ENCODE results near the gene SREBF2.

The SREBF2 gene

DNA sequence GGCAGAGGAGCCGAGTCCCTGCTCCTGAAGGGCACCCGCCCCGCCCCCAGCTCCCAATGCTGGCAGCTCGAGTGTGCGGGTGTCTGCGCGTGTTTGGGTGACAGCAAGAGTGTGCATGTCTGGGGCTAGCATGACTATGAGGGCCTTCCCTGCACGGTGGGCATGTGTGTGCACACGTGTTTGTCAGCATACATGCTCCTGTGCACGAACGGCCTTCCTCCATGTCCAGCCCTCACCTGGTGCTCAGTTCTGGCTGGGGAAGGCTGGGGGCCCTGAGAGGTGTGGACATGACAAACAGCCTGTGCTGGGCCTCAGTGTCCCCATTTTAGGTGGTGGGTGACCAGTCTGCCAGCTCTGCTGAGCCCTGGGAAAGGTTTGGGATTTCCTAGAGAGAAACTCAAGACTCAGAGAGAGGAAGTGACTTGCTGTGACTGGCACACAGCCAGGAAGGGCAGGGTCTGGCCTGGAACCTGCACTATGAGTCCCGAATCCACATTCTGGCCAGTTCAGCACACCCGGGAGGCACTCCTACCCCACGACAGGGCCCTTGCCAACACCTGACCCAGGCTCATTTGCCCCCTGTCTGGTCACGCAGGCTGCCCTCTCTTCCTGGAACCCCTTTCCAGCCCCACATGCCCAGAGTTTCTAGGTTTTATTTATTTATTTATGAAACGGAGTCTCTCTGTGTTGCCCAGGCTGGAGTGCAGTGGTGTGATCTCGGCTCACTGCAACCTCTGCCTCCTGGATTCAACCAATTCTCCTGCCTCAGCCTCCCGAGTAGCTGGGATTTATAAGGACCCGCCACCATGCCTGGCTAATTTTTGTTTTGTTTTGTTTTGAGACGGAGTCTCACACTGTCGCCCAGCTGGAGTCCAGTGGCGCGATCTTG lies 85.2 kb downstream of the SREBF2 start:
- H2AFZ ChIP-seq (ENCODE audit: low read depth, low read length): no peak overlapping the region
- H3K36me3 ChIP-seq (ENCODE audit: control insufficient read depth in 1 of 2, insufficient read depth in 2 of 2, low read depth in 1 of 2, low read length in 2 of 2): no peaks in the 10 kb centered on the region
- DNase-seq: peak; percentile 52
- no peak overlapping the region for H3K4me2 ChIP-seq (ENCODE audit: low read length, poor library complexity, severe bottlenecking)
- H3K14ac ChIP-seq (ENCODE audit: low read length in 2 of 2): peak overlapping the region in 1 of 2 experiments; percentile 64
- H2BK12ac ChIP-seq (ENCODE audit: low read length in 2 of 2): no peak overlapping the region
- no peak overlapping the region for H2BK15ac ChIP-seq (ENCODE audit: low read depth, poor library complexity, severe bottlenecking)
- H2AK5ac ChIP-seq (ENCODE audit: low read length, severe bottlenecking): no peak overlapping the region
- H3K4me3 ChIP-seq (ENCODE audit: insufficient read depth in 1 of 2, low read depth in 1 of 2, low read length in 2 of 2): no peak overlapping the region
- no peaks in the 10 kb centered on the region for H3K79me1 ChIP-seq (replicated peaks; ENCODE audit: low read length, poor library complexity, severe bottlenecking)
- H3K27ac ChIP-seq (ENCODE audit: low read length, poor library complexity, severe bottlenecking): no peak overlapping the region
- peaks cover 32 to 58% of the 10 kb centered on the region in 2 experiments for H3K27me3 ChIP-seq (ENCODE audit: control insufficient read depth in 1 of 2, insufficient read depth in 1 of 2, low read length in 2 of 2)
- no peak overlapping the region for H4K91ac ChIP-seq (ENCODE audit: low read length)
- WGBS: 80% methylated on average over 22 of the region's 23 CpGs
- H3K4me1 ChIP-seq (ENCODE audit: control insufficient read depth, insufficient read depth, low read depth, low read length): peaks cover 41% of the 10 kb centered on the region
- no peak overlapping the region for H2BK120ac ChIP-seq (ENCODE audit: low read depth, low read length)
- no peaks in the 10 kb centered on the region for H3K9me3 ChIP-seq (ENCODE audit: control insufficient read depth, low read length)
- no peak overlapping the region for H3K4ac ChIP-seq (ENCODE audit: low read depth in 1 of 2, low read length in 2 of 2)
- no peak overlapping the region for H3K9ac ChIP-seq (ENCODE audit: low read length)
- peak overlapping the region in 1 of 2 experiments; percentile 32 for H3K18ac ChIP-seq (ENCODE audit: low read depth in 1 of 2, low read length in 2 of 2)
- no peak overlapping the region for H4K8ac ChIP-seq (ENCODE audit: low read length)
- H2BK5ac ChIP-seq (ENCODE audit: low read depth, low read length, poor library complexity, severe bottlenecking): no peak overlapping the region
- peak overlapping the region in 1 of 2 experiments; percentile 51 for H3K23ac ChIP-seq (ENCODE audit: low read length in 2 of 2)

DNA sequence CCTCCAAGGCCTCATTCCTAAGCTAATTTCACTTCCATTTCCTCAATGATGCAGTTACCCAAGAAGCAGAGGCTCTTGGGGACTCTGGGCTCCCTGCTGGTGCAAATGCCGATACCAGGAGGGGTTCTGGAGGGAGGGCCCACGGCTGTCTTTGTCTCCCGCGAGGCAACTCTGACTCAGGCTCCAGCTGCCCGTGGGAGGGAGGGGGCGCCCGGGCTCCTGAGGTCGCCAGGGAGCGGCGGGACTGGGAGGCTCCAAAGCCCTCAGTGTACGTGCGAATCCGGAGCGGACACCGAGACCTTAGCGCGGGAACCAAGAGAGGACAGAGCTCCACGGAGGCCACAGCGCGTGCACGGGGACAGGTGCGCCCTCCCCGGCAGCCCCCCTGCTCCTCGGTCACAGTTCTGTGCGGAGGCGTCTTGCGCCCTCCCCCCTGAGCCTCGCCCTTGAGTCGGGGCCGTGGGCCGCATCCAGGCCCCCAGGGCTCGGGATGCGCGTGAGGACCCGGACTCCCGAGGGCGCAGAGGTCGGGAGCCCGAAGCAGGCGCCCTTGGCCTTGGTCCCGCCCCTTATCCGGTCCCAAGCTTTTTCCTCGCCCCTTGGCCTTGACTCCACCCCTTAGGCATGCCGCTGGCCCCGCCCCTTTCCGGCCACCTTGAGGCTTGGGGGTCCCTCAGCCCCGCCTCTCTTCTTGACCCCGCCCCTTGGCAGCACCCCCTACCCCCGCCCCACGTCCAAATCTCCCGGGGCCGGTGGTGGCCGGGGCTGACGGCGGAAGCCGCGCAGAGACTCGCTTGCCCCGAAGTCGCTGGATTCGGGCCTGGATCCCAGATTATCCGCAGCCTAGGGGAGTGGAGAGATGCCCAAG lies 86.7 kb downstream of the SREBF2 start:
- H2BK15ac ChIP-seq (ENCODE audit: low read depth, poor library complexity, severe bottlenecking): no peak overlapping the region
- peak overlapping the region in 1 of 2 experiments; percentile 49 for H3K23ac ChIP-seq (ENCODE audit: low read length in 2 of 2)
- no peak overlapping the region for H2AK5ac ChIP-seq (ENCODE audit: low read length, severe bottlenecking)
- H4K8ac ChIP-seq (ENCODE audit: low read length): peak overlapping the region; percentile 43
- peak; percentile 50 for DNase-seq
- H3K79me1 ChIP-seq (replicated peaks; ENCODE audit: low read length, poor library complexity, severe bottlenecking): no peaks in the 10 kb centered on the region
- H3K4me2 ChIP-seq (ENCODE audit: low read length, poor library complexity, severe bottlenecking): peak overlapping the region; percentile 88
- peak overlapping the region; percentile 37 to 72 for H3K4me3 ChIP-seq (ENCODE audit: insufficient read depth in 1 of 2, low read depth in 1 of 2, low read length in 2 of 2)
- no peaks in the 10 kb centered on the region for H3K9me3 ChIP-seq (ENCODE audit: control insufficient read depth, low read length)
- H2AFZ ChIP-seq (ENCODE audit: low read depth, low read length): peak overlapping the region; percentile 53
- H3K27me3 ChIP-seq (ENCODE audit: control insufficient read depth in 1 of 2, insufficient read depth in 1 of 2, low read length in 2 of 2): peaks cover 24 to 52% of the 10 kb centered on the region in 2 experiments
- no peak overlapping the region for H2BK120ac ChIP-seq (ENCODE audit: low read depth, low read length)
- H3K4ac ChIP-seq (ENCODE audit: low read depth in 1 of 2, low read length in 2 of 2): no peak overlapping the region
- H3K18ac ChIP-seq (ENCODE audit: low read depth in 1 of 2, low read length in 2 of 2): peak overlapping the region; percentile 24 to 78
- H3K27ac ChIP-seq (ENCODE audit: low read length, poor library complexity, severe bottlenecking): no peak overlapping the region
- no peak overlapping the region for H2BK12ac ChIP-seq (ENCODE audit: low read length in 2 of 2)
- no peak overlapping the region for H3K9ac ChIP-seq (ENCODE audit: low read length)
- peak overlapping the region; percentile 37 for H4K91ac ChIP-seq (ENCODE audit: low read length)
- H2BK5ac ChIP-seq (ENCODE audit: low read depth, low read length, poor library complexity, severe bottlenecking): no peak overlapping the region
- H3K36me3 ChIP-seq (ENCODE audit: control insufficient read depth in 1 of 2, insufficient read depth in 2 of 2, low read depth in 1 of 2, low read length in 2 of 2): no peaks in the 10 kb centered on the region
- no peak overlapping the region for H3K14ac ChIP-seq (ENCODE audit: low read length in 2 of 2)
- WGBS: 14% methylated on average over 56 of the region's 62 CpGs
- peaks cover 33% of the 10 kb centered on the region for H3K4me1 ChIP-seq (ENCODE audit: control insufficient read depth, insufficient read depth, low read depth, low read length)

DNA sequence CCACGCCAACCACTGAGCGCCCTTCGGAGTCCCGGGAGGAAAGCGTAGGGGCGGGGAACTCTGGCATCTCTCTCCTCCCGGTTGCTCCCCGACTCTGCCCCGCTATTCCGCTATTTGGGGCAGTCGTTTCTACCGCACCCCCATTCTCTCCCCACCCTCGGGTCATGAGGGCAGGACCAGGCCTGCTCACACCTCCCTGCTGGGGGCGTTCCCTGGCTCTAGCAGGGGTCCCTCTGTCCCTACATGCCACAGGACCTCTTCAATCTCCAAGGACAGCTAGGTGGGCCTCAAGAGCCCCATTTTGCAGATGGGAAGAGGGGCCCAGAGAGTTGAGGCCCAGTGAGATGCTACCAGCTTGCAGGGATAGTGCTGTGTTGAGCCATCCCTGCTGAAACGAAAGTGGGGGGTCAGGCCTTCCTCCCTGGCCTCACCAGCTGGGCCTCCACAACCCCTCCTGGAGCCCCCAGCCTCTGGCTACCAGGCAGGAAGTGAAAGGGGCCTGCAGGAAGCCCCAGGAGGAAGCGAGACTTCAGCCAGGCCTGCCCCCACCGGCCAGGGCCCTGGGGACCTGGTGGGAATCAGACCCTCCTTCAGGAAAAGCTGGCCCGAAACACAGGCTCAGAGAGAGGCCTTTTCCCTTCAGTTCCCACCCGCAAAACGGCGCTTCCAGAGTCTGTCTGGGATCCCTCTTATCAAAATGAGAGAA lies 87.5 kb downstream of the SREBF2 start:
- H4K8ac ChIP-seq (ENCODE audit: low read length): no peak overlapping the region
- no peak overlapping the region for H3K4me2 ChIP-seq (ENCODE audit: low read length, poor library complexity, severe bottlenecking)
- H2BK12ac ChIP-seq (ENCODE audit: low read length in 2 of 2): no peak overlapping the region
- H3K36me3 ChIP-seq (ENCODE audit: control insufficient read depth in 1 of 2, insufficient read depth in 2 of 2, low read depth in 1 of 2, low read length in 2 of 2): no peaks in the 10 kb centered on the region
- no peak overlapping the region for H2BK5ac ChIP-seq (ENCODE audit: low read depth, low read length, poor library complexity, severe bottlenecking)
- H3K9ac ChIP-seq (ENCODE audit: low read length): no peak overlapping the region
- no peak overlapping the region for H2AFZ ChIP-seq (ENCODE audit: low read depth, low read length)
- H3K23ac ChIP-seq (ENCODE audit: low read length in 2 of 2): no peak overlapping the region
- peaks cover 26 to 52% of the 10 kb centered on the region in 2 experiments for H3K27me3 ChIP-seq (ENCODE audit: control insufficient read depth in 1 of 2, insufficient read depth in 1 of 2, low read length in 2 of 2)
- no peak overlapping the region for H2BK15ac ChIP-seq (ENCODE audit: low read depth, poor library complexity, severe bottlenecking)
- no peaks in the 10 kb centered on the region for H3K79me1 ChIP-seq (replicated peaks; ENCODE audit: low read length, poor library complexity, severe bottlenecking)
- H2AK5ac ChIP-seq (ENCODE audit: low read length, severe bottlenecking): peak overlapping the region; percentile 43
- H3K4ac ChIP-seq (ENCODE audit: low read depth in 1 of 2, low read length in 2 of 2): no peak overlapping the region
- WGBS: 79% methylated on average over 21 of the region's 21 CpGs
- no peak overlapping the region for H2BK120ac ChIP-seq (ENCODE audit: low read depth, low read length)
- H3K9me3 ChIP-seq (ENCODE audit: control insufficient read depth, low read length): no peaks in the 10 kb centered on the region
- H3K14ac ChIP-seq (ENCODE audit: low read length in 2 of 2): no peak overlapping the region
- H3K4me3 ChIP-seq (ENCODE audit: insufficient read depth in 1 of 2, low read depth in 1 of 2, low read length in 2 of 2): no peak overlapping the region
- H3K4me1 ChIP-seq (ENCODE audit: control insufficient read depth, insufficient read depth, low read depth, low read length): peaks cover 27% of the 10 kb centered on the region
- H3K18ac ChIP-seq (ENCODE audit: low read depth in 1 of 2, low read length in 2 of 2): no peak overlapping the region
- DNase-seq: no peak
- no peak overlapping the region for H3K27ac ChIP-seq (ENCODE audit: low read length, poor library complexity, severe bottlenecking)
- H4K91ac ChIP-seq (ENCODE audit: low read length): no peak overlapping the region

Data from mesenchymal stem cell (in vitro differentiated cells and primary cell).